Suprapubic skin (tissue), 4 donors: ENCODE data around the gene PRORP.

Experiments
- CTCF ChIP-seq, 2 donors: fragments of 200-600 bp in 1 of 2; fragments of 450-650 bp in 1 of 2; sonication (generic) in 1 of 2; IDR thresholded peaks; one replicate each; pipeline ENCODE4 v1.5.1; 2016 to 2019; ENCODE audit warnings: antibody characterized with exemption in 2 of 2, mild to moderate bottlenecking in 1 of 2, moderate library complexity in 1 of 2
- EP300 ChIP-seq: sonication (generic); formaldehyde crosslinking; IDR thresholded peaks from one replicate; pipeline ENCODE4 v1.6.1; 2017; ENCODE audit warnings: antibody characterized with exemption
- POLR2A ChIP-seq, 2 donors: fragments of 450-650 bp; IDR thresholded peaks; one replicate each; pipeline ENCODE4 v1.6.1; 2017; ENCODE audit warnings: antibody characterized with exemption in 2 of 2, mild to moderate bottlenecking in 2 of 2, moderate library complexity in 2 of 2
- POLR2AphosphoS5 ChIP-seq, 3 donors: sonication (generic); formaldehyde crosslinking; IDR thresholded peaks; one replicate each; pipeline ENCODE4 v1.6.1; 2017; ENCODE audit warnings: antibody characterized with exemption in 3 of 3

DNA sequence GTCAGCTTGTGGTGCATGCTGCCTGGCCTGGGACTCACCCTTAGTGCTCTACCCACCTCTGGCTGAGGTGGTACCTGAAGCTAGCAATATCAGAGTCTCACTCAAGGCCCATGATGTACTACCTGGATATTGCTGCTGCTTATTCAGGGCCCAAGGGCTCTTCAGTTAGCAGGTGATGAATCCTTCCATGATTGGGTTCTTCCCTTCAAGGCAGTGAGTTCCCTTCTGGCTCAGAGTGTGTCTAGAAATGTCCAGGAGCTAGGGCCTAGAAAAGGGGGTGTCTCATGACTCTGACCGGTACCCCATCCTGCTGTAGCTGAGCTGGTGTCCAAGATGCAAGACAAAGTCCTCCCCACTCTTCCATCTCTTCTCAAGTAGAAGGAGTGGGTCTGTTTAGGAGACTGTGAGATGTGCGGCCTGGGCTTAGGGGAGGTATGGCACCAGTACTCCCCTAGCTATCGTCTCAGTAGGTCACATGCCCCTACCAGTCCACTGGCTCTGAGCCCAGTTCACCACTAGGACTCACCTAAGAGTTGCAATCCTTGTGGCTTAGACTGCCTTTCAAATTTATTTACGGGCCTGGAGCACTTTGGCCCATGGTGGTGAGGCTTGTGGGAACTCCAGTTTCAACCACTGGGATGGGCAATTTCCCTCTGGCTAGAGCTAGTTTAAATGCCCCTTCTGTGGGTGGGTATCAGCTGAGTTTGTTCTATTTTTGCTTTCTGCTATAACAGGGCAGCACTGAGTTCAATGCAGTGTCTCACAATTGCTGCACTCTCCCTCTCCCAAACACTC lies 12.2 kb downstream of the PRORP start:
- TF ChIP-seq EP300 (no peak), POLR2A (IDR thresholded peaks at IDR 0.05) (no peak), CTCF (IDR thresholded peaks at IDR 0.05) (no peak), POLR2AphosphoS5 (IDR thresholded peaks at IDR 0.05) (no peak)
